Omental fat pad (tissue), 4 donors: ENCODE measurements around the gene CDH23. TPM values are rescaled to one million over a fixed set of nuclear protein-coding genes. Genes with fewer than 3 reads are reported as not detected.

Experiments
- ATAC-seq: fragments of 150-250 bp; one replicate; pipeline ENCODE4 v1.9.1; 2016; ENCODE audit warnings: mild to moderate bottlenecking, moderate library complexity; ENCODE audit not compliant: low FRiP score
- DNase-seq: peaks from one replicate; pipeline ENCODE4 v3.0.0-alpha.2; 2019; ENCODE audit warnings: low spot score
- total RNA-seq, 4 donors: library from RNA; depleted of rRNA; stranded (reverse); fragments of >200 nt; gene quantifications; one replicate each; pipeline ENCODE4 v1.1.0, GENCODE V29; 2016
- TF ChIP-seq, protein P1 (sequence below), 3 donors: fragments of 450-650 bp; IDR thresholded peaks; one replicate each; pipeline ENCODE4 v1.5.1; 2016 to 2017; ENCODE audit warnings: antibody characterized with exemption in 3 of 3, mild to moderate bottlenecking in 3 of 3, moderate library complexity in 2 of 3

Gene CDH23
- total RNA-seq, 4 donors from 2014 or later: 25.3 to 41.9 (median 34.4) TPM

GRCh38 chr10:71767420-71768035, 370.8 kb downstream of the CDH23 start:
- no peak for ATAC-seq
- DNase-seq: no peak
- TF ChIP-seq, protein P1, sequence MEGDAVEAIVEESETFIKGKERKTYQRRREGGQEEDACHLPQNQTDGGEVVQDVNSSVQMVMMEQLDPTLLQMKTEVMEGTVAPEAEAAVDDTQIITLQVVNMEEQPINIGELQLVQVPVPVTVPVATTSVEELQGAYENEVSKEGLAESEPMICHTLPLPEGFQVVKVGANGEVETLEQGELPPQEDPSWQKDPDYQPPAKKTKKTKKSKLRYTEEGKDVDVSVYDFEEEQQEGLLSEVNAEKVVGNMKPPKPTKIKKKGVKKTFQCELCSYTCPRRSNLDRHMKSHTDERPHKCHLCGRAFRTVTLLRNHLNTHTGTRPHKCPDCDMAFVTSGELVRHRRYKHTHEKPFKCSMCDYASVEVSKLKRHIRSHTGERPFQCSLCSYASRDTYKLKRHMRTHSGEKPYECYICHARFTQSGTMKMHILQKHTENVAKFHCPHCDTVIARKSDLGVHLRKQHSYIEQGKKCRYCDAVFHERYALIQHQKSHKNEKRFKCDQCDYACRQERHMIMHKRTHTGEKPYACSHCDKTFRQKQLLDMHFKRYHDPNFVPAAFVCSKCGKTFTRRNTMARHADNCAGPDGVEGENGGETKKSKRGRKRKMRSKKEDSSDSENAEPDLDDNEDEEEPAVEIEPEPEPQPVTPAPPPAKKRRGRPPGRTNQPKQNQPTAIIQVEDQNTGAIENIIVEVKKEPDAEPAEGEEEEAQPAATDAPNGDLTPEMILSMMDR (IDR thresholded peaks at IDR 0.05): no peak

- no peak for DNase-seq
- ATAC-seq: no peak
- TF ChIP-seq, protein P1 (IDR thresholded peaks at IDR 0.05): no peak
These were observed 372.6 kb downstream of the CDH23 start for GRCh38 chr10:71769279-71769823.

DNA sequence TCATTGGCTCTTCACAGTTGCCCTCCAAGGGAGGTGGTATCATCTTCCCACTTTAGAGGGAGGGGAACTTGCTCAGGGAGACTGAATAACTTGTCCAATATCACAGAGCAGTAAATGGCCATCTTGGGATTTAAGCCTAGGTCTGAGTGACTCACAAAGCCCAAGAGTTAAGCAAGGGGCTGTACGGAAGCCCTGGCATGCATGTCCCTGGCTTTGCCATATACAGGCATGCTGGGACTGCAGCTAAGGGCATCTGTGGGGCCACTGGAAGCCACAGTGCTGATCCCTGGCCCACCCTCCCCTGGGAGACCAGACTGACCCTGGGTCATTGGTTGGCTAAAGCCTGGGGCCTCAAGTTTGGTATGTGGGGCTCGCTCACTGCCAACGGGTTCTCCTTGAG, 373.5 kb downstream of the CDH23 start:
- DNase-seq (no peak), ATAC-seq (no peak)

DNA sequence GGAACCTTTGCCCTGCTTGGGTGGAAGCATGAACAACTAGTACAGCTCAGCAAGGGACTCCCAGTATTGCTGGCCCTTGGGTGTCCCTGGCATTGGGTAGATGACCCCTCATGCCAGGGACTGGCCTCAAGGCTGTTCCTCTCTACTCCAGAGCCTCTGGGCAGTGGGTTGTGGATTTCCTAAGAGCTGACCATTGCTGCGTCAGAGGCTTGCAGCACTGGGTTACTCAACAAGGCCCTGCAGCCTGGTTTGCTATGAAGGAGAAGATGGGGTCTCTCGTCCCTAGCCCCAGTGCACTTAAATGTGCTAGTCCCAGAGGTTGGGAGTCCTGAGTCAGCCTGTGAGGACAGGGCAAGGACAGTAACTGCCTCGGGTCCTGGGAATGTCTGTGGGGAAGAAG, 374.1 kb downstream of the CDH23 start:
- TF ChIP-seq, protein P1 (IDR thresholded peaks at IDR 0.05): no peak
- ATAC-seq: peak; percentile 15
- no peak for DNase-seq

More for the DNA sequence above, 373.5 kb downstream of the CDH23 start:
- TF ChIP-seq, protein P1 (IDR thresholded peaks at IDR 0.05): no peak

GRCh38 chr10:71771204-71771603, 374.5 kb downstream of the CDH23 start:
- no peak for DNase-seq
- TF ChIP-seq, protein P1 (IDR thresholded peaks at IDR 0.05): no peak
- no peak for ATAC-seq

- no peak for DNase-seq
- peak; percentile 51 for ATAC-seq
- TF ChIP-seq, protein P1 (IDR thresholded peaks at IDR 0.05): no peak
These were observed 375.3 kb downstream of the CDH23 start for GRCh38 chr10:71771821-71772617.
